ENCODE measurements around the gene RASA2. TPM values are rescaled to one million over a fixed set of nuclear protein-coding genes. Genes with fewer than 3 reads are reported as not detected.

The RASA2 gene
- total and polyA plus RNA-seq, 8 donors = 2.6 to 32.1 (median 10.9) TPM

GRCh38 chr3:141542989-141543388, 56.2 kb downstream of the RASA2 start:
- Histone ChIP-seq H3K36me3 (peaks cover 0 to 60% (median 28%) of the 10 kb centered on the region in 4 donors), H3K4me3 (no peak overlapping the region), H3K4me1 (peaks cover 0 to 27% (median 8%) of the 10 kb centered on the region in 4 donors), H3K27me3 (no peaks in the 10 kb centered on the region), H3K9me3 (peaks cover 0 to 10% (median 0%) of the 10 kb centered on the region in 4 donors), H3K27ac (no peak overlapping the region)
- intact Hi-C loops (cut with DNase I; ENCODE audit: low total_unique reads) = no loop called here
- DNase-seq = no peak
- TF ChIP-seq POLR2AphosphoS5 (IDR thresholded peaks at IDR 0.05) = no peak
- TF ChIP-seq, protein P1, sequence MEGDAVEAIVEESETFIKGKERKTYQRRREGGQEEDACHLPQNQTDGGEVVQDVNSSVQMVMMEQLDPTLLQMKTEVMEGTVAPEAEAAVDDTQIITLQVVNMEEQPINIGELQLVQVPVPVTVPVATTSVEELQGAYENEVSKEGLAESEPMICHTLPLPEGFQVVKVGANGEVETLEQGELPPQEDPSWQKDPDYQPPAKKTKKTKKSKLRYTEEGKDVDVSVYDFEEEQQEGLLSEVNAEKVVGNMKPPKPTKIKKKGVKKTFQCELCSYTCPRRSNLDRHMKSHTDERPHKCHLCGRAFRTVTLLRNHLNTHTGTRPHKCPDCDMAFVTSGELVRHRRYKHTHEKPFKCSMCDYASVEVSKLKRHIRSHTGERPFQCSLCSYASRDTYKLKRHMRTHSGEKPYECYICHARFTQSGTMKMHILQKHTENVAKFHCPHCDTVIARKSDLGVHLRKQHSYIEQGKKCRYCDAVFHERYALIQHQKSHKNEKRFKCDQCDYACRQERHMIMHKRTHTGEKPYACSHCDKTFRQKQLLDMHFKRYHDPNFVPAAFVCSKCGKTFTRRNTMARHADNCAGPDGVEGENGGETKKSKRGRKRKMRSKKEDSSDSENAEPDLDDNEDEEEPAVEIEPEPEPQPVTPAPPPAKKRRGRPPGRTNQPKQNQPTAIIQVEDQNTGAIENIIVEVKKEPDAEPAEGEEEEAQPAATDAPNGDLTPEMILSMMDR (IDR thresholded peaks at IDR 0.05) = peak in 1 of 7 experiments; percentile 28
- no peak for TF ChIP-seq POLR2A (IDR thresholded peaks at IDR 0.05)

GRCh38 chr3:141544697-141545096, 57.9 kb downstream of the RASA2 start:
- no peak for TF ChIP-seq POLR2AphosphoS5 (IDR thresholded peaks at IDR 0.05)
- TF ChIP-seq, protein P1 (IDR thresholded peaks at IDR 0.05) = no peak
- no peak for TF ChIP-seq EP300 (IDR thresholded peaks at IDR 0.05)
- TF ChIP-seq POLR2A (IDR thresholded peaks at IDR 0.05) = no peak
- no peaks in the 10 kb centered on the region for H3K27me3 ChIP-seq
- peaks cover 0 to 18% (median under 1%) of the 10 kb centered on the region in 4 donors for H3K4me1 ChIP-seq
- intact Hi-C loops (cut with DNase I; ENCODE audit: low total_unique reads) = no loop called here
- H3K9me3 ChIP-seq = peaks cover 0 to 10% (median 0%) of the 10 kb centered on the region in 4 donors
- H3K4me3 ChIP-seq = no peak overlapping the region
- DNase-seq = peak in 1 of 2 donors; percentile 32
- peaks cover 0 to 60% (median 28%) of the 10 kb centered on the region in 4 donors for H3K36me3 ChIP-seq
- H3K27ac ChIP-seq = peak overlapping the region in 1 of 5 donors; percentile 27
- 58 to 83% (median 71%) methylated on average over 6 of the region's 6 CpGs for WGBS, 5 donors

GRCh38 chr3:141546081-141546480, 59.3 kb downstream of the RASA2 start:
- 90 to 98% (median 95%) methylated on average over 3 of the region's 3 CpGs for WGBS, 5 donors
- intact Hi-C loops (cut with DNase I; ENCODE audit: low total_unique reads) = no loop called here
- TF ChIP-seq EP300 (IDR thresholded peaks at IDR 0.05) (no peak), POLR2AphosphoS5 (IDR thresholded peaks at IDR 0.05) (no peak), POLR2A (IDR thresholded peaks at IDR 0.05) (no peak)
- TF ChIP-seq, protein P1 (IDR thresholded peaks at IDR 0.05) = no peak

DNA sequence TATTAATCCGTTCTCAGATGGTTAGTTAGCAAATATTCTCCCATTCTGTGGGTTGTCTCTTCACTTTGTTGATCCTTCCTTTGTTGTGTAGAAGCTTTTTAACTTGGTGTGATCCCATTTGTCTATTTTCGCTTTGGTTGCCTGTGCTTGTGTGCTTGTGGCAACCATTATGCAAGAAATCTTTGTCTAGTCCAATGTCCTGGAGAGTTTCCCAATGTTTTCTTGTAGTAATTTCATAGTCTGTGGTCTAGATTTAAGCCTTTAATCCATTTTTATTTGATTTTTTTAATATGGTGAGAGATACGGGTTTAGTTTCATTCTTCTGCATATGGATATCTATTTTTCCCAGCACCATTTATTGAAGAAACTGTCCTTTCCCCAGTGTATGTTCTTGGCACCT, 59.8 kb downstream of the RASA2 start:
- WGBS, 5 donors = 96 to 99% (median 97%) methylated on average over 3 of the region's 3 CpGs
- Histone ChIP-seq H3K4me3 (no peak overlapping the region), H3K27ac (no peak overlapping the region), H3K36me3 (peaks cover 0 to 67% (median 22%) of the 10 kb centered on the region in 4 donors), H3K9me3 (peaks cover 0 to 10% (median 0%) of the 10 kb centered on the region in 4 donors), H3K4me1 (peaks cover 0 to 3% (median 0%) of the 10 kb centered on the region in 4 donors), H3K27me3 (no peaks in the 10 kb centered on the region)
- intact Hi-C loops (cut with DNase I; ENCODE audit: low total_unique reads) = no loop called here
- DNase-seq = no peak
- no peak for TF ChIP-seq POLR2A (IDR thresholded peaks at IDR 0.05)
- TF ChIP-seq POLR2AphosphoS5 (IDR thresholded peaks at IDR 0.05) = no peak
- TF ChIP-seq, protein P1 (IDR thresholded peaks at IDR 0.05) = no peak
- no peak for TF ChIP-seq EP300 (IDR thresholded peaks at IDR 0.05)

More at GRCh38 chr3:141546081-141546480, 59.3 kb downstream of the RASA2 start:
- DNase-seq = no peak
- Histone ChIP-seq H3K4me3 (no peak overlapping the region), H3K9me3 (peaks cover 0 to 10% (median 0%) of the 10 kb centered on the region in 4 donors), H3K36me3 (peaks cover 0 to 67% (median 24%) of the 10 kb centered on the region in 4 donors), H3K4me1 (peaks cover 0 to 8% (median 0%) of the 10 kb centered on the region in 4 donors), H3K27ac (no peak overlapping the region), H3K27me3 (no peaks in the 10 kb centered on the region)

Measured in stomach (tissue), 9 donors.